HepG2 (cell line): Measurements from ENCODE around the gene TBC1D22A. TPM values are rescaled to one million over a fixed set of nuclear protein-coding genes. Genes with fewer than 3 reads are reported as not detected.

Source experiments
- ATAC-seq: fragments of 200-7000 bp; cut with Tn5 transposase; 3 replicates; pipeline ENCODE4 v1.9.1; 2020; ENCODE audit warnings: mild to moderate bottlenecking, moderate library complexity
- BruUV-seq: library from RNA; stranded (reverse); fragments of 400-500 nt; replicated peaks from 2 replicates; lab custom pipeline; 2021; lab: Mats Ljungman, UMichigan
- CTCF ChIA-PET: fragments of 300-600 bp; formaldehyde crosslinking; extraction: SDS; loops from one replicate; lab custom pipeline; 2021; ENCODE audit warnings: low total read pairs, inconsistent platforms, low intra/inter-chr PET ratio; lab: Yijun Ruan, JAX
- POLR2A ChIA-PET: fragments of 350-600 bp; sonication (Branson Sonifier 250); formaldehyde crosslinking; loops from one replicate; lab custom pipeline; 2020; ENCODE audit warnings: antibody characterized with exemption, inconsistent platforms; lab: Yijun Ruan, JAX
- DNase-seq: peaks from one replicate; pipeline ENCODE4 v3.0.0-alpha.2; 2015; ENCODE audit warnings: low spot score
- FAIRE-seq: peaks from 3 replicates; lab custom pipeline; 2011; peaks lifted over from hg19 to GRCh38; lab: Jason Lieb, UNC
- H2AFZ ChIP-seq: one replicate; pipeline ENCODE4 v1.6.1; 2011; ENCODE audit warnings: low read length, inconsistent platforms
- H3K27ac ChIP-seq: fragments of 300-600 bp; 3 replicates; pipeline ENCODE4 v1.8.0; 2011; ENCODE audit warnings: mixed run types, mild to moderate bottlenecking, mixed read lengths, low read length, inconsistent platforms; ENCODE audit not compliant: insufficient read depth; ENCODE audit errors: extremely low read length
- H3K27me3 ChIP-seq, 2 experiments: fragments of 200-600 bp in 1 of 2; 2 replicates in 1 of 2; 3 replicates in 1 of 2; pipeline versions ENCODE4 v1.6.0 to v1.8.0; 2011; ENCODE audit warnings: low read length in 2 of 2, mild to moderate bottlenecking in 2 of 2, moderate library complexity in 2 of 2, inconsistent platforms in 1 of 2; ENCODE audit not compliant: insufficient read depth in 2 of 2, control insufficient read depth in 1 of 2
- H3K36me3 ChIP-seq, 2 experiments: fragments of 200-600 bp in 1 of 2; replicated peaks in 1 of 2; 2 replicates in 1 of 2; 3 replicates in 1 of 2; pipeline versions ENCODE4 v1.5.1 to v1.8.0; 2011; ENCODE audit warnings: low read length in 2 of 2, inconsistent platforms in 1 of 2; ENCODE audit not compliant: insufficient read depth in 2 of 2, control insufficient read depth in 1 of 2
- H3K4me1 ChIP-seq: 2 replicates; pipeline ENCODE4 v1.5.1; 2012; ENCODE audit warnings: low read length, inconsistent platforms; ENCODE audit not compliant: insufficient read depth
- H3K4me2 ChIP-seq: 2 replicates; pipeline ENCODE4 v1.6.0; 2011; ENCODE audit warnings: low read depth, low read length, inconsistent platforms
- H3K4me3 ChIP-seq, 3 experiments: fragments of 200-600 bp in 1 of 3; sonication (generic), shearing (Covaris generic) in 1 of 3; replicated peaks in 1 of 3; 2 replicates each; pipeline ENCODE4 v1.5.1; 2011 to 2016; ENCODE audit warnings: low read length in 3 of 3, inconsistent platforms in 2 of 3, low read depth in 2 of 3, mild to moderate bottlenecking in 2 of 3, control low read depth in 1 of 3, mixed read lengths in 1 of 3; ENCODE audit not compliant: insufficient read depth in 1 of 3
- H3K79me2 ChIP-seq: one replicate; pipeline ENCODE4 v1.6.1; 2011; ENCODE audit warnings: low read length, inconsistent platforms; ENCODE audit not compliant: insufficient read depth
- H3K9ac ChIP-seq: 2 replicates; pipeline ENCODE4 v1.6.0; 2011; ENCODE audit warnings: mild to moderate bottlenecking, low read depth, low read length, inconsistent platforms; ENCODE audit not compliant: insufficient read depth
- H3K9me3 ChIP-seq: 2 replicates; pipeline ENCODE4 v1.5.1; 2012; ENCODE audit warnings: mild to moderate bottlenecking, low read length
- H4K20me1 ChIP-seq: 2 replicates; pipeline ENCODE4 v1.6.0; 2011; ENCODE audit warnings: inconsistent platforms, mild to moderate bottlenecking, low read length, moderate library complexity; ENCODE audit not compliant: insufficient read depth
- EHMT2 ChIP-seq: fragments of 200-600 bp; sonication (generic); IDR thresholded peaks from 2 replicates; pipeline ENCODE4 v1.7.0; 2017; ENCODE audit warnings: antibody characterized with exemption, low read depth, low read length, borderline replicate concordance
- SMARCE1 ChIP-seq: fragments of 450-650 bp; IDR thresholded peaks from 2 replicates; pipeline ENCODE4 v1.6.1; 2017; ENCODE audit warnings: borderline replicate concordance
- SP5 ChIP-seq: IDR thresholded peaks from 2 replicates; pipeline ENCODE4 v1.6.1; 2016; ENCODE audit warnings: low read depth, borderline replicate concordance
- ZC3H4 ChIP-seq: sonication (generic); formaldehyde crosslinking; IDR thresholded peaks from 2 replicates; pipeline ENCODE4 v1.4.0; 2020; ENCODE audit warnings: missing genetic modification reagents, borderline replicate concordance
- WGBS: methylation state at CpG from one replicate; pipeline ENCODE4 v1.1.6; 2017; ENCODE audit warnings: low lambda C conversion rate; 5-methylcytosine and 5-hydroxymethylcytosine counted together
- in situ Hi-C: cut with HindIII; loops from 2 replicates; pipeline ENCODE4 v1.10.0; 2017; ENCODE audit warnings: low pct_unique_long_range_greater_than_20kb; ENCODE audit not compliant: extremely low pct_ligation_motif_present
- intact Hi-C: fragments of 100-400 bp; cut with micrococcal nuclease; formaldehyde crosslinking; loops from one replicate; pipeline ENCODE4 v1.10.0; 2022; ENCODE audit not compliant: unreplicated experiment
- polyA plus RNA-seq, 8 experiments: library from polyadenylated mRNA; depleted of rRNA in 3 of 8; stranded (reverse) in 7 of 8; unstranded in 1 of 8; fragments of >200 nt; fragmentation: Illumina TruSeq in 4 of 8; extraction: Trizol in 4 of 8; gene quantifications; 2 replicates each; pipeline versions ENCODE4 v1.2.1 to v1.2.3, GENCODE V29; 2011 to 2016; ENCODE audit warnings: low read depth in 4 of 8, missing spikeins in 1 of 8, mixed read lengths in 1 of 8; ENCODE audit not compliant: insufficient read depth in 1 of 8
- total RNA-seq, 5 experiments: library from RNA; depleted of rRNA; stranded (reverse); fragments of >200 nt; fragmentation: Illumina TruSeq; extraction: Trizol; gene quantifications; 2 replicates each; pipeline ENCODE4 v1.2.3, GENCODE V29; 2016; ENCODE audit warnings: low read depth in 1 of 5
- TF ChIP-seq, protein P1 (sequence below): sonication (generic); formaldehyde crosslinking; IDR thresholded peaks from 2 replicates; pipeline ENCODE4 v1.5.0; 2020; ENCODE audit warnings: missing genetic modification reagents
- TF ChIP-seq, protein P2 (sequence below): sonication (generic); formaldehyde crosslinking; IDR thresholded peaks from 2 replicates; pipeline ENCODE4 v1.4.0; 2020; ENCODE audit warnings: missing genetic modification reagents, borderline replicate concordance
- TF ChIP-seq, protein P3 (sequence below): sonication (generic); formaldehyde crosslinking; IDR thresholded peaks from 2 replicates; pipeline ENCODE4 v1.4.0; 2020; ENCODE audit warnings: missing genetic modification reagents, mild to moderate bottlenecking, borderline replicate concordance
- TF ChIP-seq, protein P4 (sequence below): sonication (generic); formaldehyde crosslinking; IDR thresholded peaks from 2 replicates; pipeline ENCODE4 v1.5.0; 2020; ENCODE audit warnings: missing genetic modification reagents

Gene TBC1D22A
- total and polyA plus RNA-seq, 2 of the 13 experiments (the other 11 are each of a cell fraction or from before 2014, with no cell fraction given), result 17.3 to 18.0 TPM

DNA sequence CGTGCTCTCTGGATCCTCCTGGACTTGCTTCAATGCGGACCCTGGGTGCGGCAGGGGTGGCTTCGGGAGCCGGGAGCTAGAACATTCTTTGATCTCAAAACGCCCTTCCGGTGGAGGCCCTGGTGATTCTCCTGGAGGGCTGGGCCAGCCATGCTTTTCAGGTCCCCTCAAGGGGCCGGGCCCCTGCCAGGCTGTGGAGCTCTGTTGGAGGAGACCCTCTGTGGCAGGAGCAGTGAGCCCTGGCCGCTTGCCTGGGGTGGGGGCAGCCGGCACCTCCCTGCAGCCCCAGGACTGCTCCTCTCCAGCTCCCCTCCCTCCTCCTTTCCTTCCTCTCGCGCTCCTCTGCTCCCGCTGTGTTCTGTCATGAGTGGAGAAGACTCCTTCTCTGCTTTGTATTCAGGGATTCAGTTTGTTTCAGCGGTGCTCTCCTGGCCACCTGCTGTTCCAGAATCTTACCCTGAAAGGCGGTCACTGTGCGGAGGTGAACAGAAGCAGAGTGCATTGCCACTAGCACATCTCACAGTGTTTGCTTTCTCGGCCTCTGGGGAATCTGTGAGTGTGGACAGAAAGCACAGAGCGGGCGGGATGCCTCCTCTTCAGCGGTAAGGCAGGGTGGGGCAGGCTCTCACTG lies 289.1 kb downstream of the TBC1D22A start (continued):
- TF ChIP-seq, protein P1, sequence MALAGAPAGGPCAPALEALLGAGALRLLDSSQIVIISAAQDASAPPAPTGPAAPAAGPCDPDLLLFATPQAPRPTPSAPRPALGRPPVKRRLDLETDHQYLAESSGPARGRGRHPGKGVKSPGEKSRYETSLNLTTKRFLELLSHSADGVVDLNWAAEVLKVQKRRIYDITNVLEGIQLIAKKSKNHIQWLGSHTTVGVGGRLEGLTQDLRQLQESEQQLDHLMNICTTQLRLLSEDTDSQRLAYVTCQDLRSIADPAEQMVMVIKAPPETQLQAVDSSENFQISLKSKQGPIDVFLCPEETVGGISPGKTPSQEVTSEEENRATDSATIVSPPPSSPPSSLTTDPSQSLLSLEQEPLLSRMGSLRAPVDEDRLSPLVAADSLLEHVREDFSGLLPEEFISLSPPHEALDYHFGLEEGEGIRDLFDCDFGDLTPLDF, result no peak
- TF ChIP-seq, protein P2, sequence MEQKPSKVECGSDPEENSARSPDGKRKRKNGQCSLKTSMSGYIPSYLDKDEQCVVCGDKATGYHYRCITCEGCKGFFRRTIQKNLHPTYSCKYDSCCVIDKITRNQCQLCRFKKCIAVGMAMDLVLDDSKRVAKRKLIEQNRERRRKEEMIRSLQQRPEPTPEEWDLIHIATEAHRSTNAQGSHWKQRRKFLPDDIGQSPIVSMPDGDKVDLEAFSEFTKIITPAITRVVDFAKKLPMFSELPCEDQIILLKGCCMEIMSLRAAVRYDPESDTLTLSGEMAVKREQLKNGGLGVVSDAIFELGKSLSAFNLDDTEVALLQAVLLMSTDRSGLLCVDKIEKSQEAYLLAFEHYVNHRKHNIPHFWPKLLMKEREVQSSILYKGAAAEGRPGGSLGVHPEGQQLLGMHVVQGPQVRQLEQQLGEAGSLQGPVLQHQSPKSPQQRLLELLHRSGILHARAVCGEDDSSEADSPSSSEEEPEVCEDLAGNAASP (CRISPR knock-in tag), result no peak
- TF ChIP-seq EHMT2 (no peak), SMARCE1 (no peak)

DNA sequence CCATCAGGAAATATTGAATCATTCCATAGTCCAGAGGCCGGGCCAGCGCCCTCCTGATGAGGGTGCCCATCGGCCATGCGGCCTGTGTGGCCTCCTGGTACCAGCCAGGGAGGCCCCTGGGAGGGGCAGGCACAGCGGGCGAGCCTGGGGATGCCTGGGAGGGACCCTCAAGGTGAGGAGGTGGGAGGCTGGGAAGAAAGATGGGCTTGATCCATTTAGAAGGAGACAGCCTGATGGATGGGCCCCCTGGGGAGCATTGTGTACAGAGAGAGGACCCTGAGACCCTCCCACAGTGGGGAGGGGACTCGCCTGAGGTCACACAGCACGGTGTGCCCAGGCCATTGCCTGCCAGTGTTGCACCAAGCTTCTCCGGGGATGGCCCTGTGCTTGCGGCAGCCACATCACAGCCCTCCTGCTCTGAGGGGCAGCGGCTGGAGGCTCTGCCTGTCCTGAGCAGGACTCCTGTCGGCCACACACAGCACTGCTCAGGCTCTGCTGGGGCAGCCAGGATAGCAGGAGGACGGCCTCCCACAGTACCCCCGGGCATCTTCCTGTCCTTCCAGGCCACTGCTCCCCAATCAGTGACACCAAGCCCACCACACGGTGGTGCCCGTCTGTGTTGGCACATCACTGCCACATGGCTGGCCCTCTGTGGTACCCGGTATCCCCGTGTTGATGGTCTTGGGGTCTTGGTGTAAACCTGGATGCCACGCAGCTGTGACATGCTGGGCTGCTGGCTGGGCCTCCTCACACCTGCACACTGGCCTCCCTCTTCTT lies 290.0 kb downstream of the TBC1D22A start:
- intact Hi-C loops (no loop called here), in situ Hi-C loops (no loop called here)
- H3K9ac ChIP-seq, result no peak overlapping the region
- ATAC-seq, result no peak
- ChIA-PET CTCF (no interaction called here), POLR2A (no interaction called here)
- H3K27ac ChIP-seq, result no peak overlapping the region
- TF ChIP-seq, protein P3, sequence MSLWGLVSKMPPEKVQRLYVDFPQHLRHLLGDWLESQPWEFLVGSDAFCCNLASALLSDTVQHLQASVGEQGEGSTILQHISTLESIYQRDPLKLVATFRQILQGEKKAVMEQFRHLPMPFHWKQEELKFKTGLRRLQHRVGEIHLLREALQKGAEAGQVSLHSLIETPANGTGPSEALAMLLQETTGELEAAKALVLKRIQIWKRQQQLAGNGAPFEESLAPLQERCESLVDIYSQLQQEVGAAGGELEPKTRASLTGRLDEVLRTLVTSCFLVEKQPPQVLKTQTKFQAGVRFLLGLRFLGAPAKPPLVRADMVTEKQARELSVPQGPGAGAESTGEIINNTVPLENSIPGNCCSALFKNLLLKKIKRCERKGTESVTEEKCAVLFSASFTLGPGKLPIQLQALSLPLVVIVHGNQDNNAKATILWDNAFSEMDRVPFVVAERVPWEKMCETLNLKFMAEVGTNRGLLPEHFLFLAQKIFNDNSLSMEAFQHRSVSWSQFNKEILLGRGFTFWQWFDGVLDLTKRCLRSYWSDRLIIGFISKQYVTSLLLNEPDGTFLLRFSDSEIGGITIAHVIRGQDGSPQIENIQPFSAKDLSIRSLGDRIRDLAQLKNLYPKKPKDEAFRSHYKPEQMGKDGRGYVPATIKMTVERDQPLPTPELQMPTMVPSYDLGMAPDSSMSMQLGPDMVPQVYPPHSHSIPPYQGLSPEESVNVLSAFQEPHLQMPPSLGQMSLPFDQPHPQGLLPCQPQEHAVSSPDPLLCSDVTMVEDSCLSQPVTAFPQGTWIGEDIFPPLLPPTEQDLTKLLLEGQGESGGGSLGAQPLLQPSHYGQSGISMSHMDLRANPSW, result no peak
- TF ChIP-seq SP5 (CRISPR knock-in tag), result no peak
- no peak for TF ChIP-seq ZC3H4 (CRISPR knock-in tag)
- TF ChIP-seq, protein P4, sequence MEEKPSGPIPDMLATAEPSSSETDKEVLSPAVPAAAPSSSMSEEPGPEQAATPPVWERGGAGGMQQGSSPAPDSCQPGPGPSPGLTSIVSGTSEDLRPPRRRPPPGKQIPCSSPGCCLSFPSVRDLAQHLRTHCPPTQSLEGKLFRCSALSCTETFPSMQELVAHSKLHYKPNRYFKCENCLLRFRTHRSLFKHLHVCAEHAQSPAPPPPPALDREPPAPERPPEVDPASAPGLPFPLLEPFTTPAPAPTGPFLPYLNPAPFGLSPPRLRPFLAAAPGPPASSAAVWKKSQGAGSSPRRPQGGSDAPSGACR, result no peak
- H2AFZ ChIP-seq, result no peak overlapping the region
- DNase-seq, result no peak
- peaks cover 6 to 9% of the 10 kb centered on the region in 2 experiments; a peak in 3 of 5 replicates for H3K36me3 ChIP-seq
- H4K20me1 ChIP-seq, result no peaks in the 10 kb centered on the region
- no peak overlapping the region for H3K4me3 ChIP-seq
- FAIRE-seq, result no peak
- H3K4me2 ChIP-seq, result no peak overlapping the region
- peaks cover 24% of the 10 kb centered on the region for H3K4me1 ChIP-seq
- WGBS, result 99% methylated on average over 8 of the region's 19 CpGs
- H3K27me3 ChIP-seq, result no peaks in the 10 kb centered on the region
- H3K9me3 ChIP-seq, result no peaks in the 10 kb centered on the region
- BruUV-seq, result no TSS peak
- no peaks in the 10 kb centered on the region for H3K79me2 ChIP-seq
